ENCODE measurements around the gene CELA3B. TPM values are rescaled to one million over a fixed set of nuclear protein-coding genes. Genes with fewer than 3 reads are reported as not detected.
A peak's percentile ranks its signal among the peaks of the same experiment; 100 is the strongest.
"Not testable (repeated sequence)": the region's sequence is repeated elsewhere in the genome, so short reads cannot be mapped to it uniquely, and the experiment has no call there.

CELA3B gene
- total and polyA plus RNA-seq, 2 donors (not counting 1 experiment from before 2014, with no cell fraction given): not detected

GRCh38 chr1:21941370-21941769, 35.5 kb upstream of the CELA3B start:
- Histone ChIP-seq H4K20me1 (ENCODE audit: control insufficient read depth, extremely low read depth, insufficient read depth, low read length) (no peaks in the 10 kb centered on the region), H3K79me2 (ENCODE audit: control insufficient read depth, insufficient read depth, low read length) (peaks cover 4% of the 10 kb centered on the region), H3K4me1 (ENCODE audit: control insufficient read depth, extremely low read depth, insufficient read depth, low read length) (peaks cover 18% of the 10 kb centered on the region), H3K9ac (ENCODE audit: insufficient read depth, low read length) (no peak overlapping the region), H3K27me3 (ENCODE audit: control insufficient read depth, insufficient read depth, low read length) (no peaks in the 10 kb centered on the region), H3K36me3 (ENCODE audit: control insufficient read depth, insufficient read depth, low read length) (no peaks in the 10 kb centered on the region), H2AFZ (ENCODE audit: low read length) (no peak overlapping the region), H3K27ac (ENCODE audit: insufficient read depth, low read length) (no peak overlapping the region), H3K9me3 (ENCODE audit: control insufficient read depth, insufficient read depth, low read depth, low read length) (no peaks in the 10 kb centered on the region), H3K4me3 (replicated peaks in 1 of 4; ENCODE audit: control extremely low read depth in 1 of 4, insufficient read depth in 1 of 4, low read depth in 3 of 4, low read length in 4 of 4) (no peak overlapping the region), H3K4me2 (ENCODE audit: extremely low read depth, insufficient read depth, low read length) (no peak overlapping the region)
- DNase-seq (ENCODE audit: low read depth in 2 of 2): no peak
- TF ChIP-seq, protein P1, sequence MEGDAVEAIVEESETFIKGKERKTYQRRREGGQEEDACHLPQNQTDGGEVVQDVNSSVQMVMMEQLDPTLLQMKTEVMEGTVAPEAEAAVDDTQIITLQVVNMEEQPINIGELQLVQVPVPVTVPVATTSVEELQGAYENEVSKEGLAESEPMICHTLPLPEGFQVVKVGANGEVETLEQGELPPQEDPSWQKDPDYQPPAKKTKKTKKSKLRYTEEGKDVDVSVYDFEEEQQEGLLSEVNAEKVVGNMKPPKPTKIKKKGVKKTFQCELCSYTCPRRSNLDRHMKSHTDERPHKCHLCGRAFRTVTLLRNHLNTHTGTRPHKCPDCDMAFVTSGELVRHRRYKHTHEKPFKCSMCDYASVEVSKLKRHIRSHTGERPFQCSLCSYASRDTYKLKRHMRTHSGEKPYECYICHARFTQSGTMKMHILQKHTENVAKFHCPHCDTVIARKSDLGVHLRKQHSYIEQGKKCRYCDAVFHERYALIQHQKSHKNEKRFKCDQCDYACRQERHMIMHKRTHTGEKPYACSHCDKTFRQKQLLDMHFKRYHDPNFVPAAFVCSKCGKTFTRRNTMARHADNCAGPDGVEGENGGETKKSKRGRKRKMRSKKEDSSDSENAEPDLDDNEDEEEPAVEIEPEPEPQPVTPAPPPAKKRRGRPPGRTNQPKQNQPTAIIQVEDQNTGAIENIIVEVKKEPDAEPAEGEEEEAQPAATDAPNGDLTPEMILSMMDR (conservative IDR thresholded peaks at IDR 0.05 in 1 of 2, IDR thresholded peaks at IDR 0.05 in 1 of 2; ENCODE audit: low read depth in 1 of 2, low read length in 2 of 2): no peak

GRCh38 chr1:21942464-21942863, 34.4 kb upstream of the CELA3B start:
- Histone ChIP-seq H4K20me1 (ENCODE audit: control insufficient read depth, extremely low read depth, insufficient read depth, low read length) (no peaks in the 10 kb centered on the region), H3K36me3 (ENCODE audit: control insufficient read depth, insufficient read depth, low read length) (no peaks in the 10 kb centered on the region), H3K9ac (ENCODE audit: insufficient read depth, low read length) (no peak overlapping the region), H3K4me2 (ENCODE audit: extremely low read depth, insufficient read depth, low read length) (no peak overlapping the region), H3K27ac (ENCODE audit: insufficient read depth, low read length) (no peak overlapping the region), H3K4me1 (ENCODE audit: control insufficient read depth, extremely low read depth, insufficient read depth, low read length) (peaks cover 18% of the 10 kb centered on the region), H3K9me3 (ENCODE audit: control insufficient read depth, insufficient read depth, low read depth, low read length) (no peaks in the 10 kb centered on the region), H2AFZ (ENCODE audit: low read length) (no peak overlapping the region), H3K4me3 (replicated peaks in 1 of 4; ENCODE audit: control extremely low read depth in 1 of 4, insufficient read depth in 1 of 4, low read depth in 3 of 4, low read length in 4 of 4) (no peak overlapping the region), H3K79me2 (ENCODE audit: control insufficient read depth, insufficient read depth, low read length) (no peaks in the 10 kb centered on the region), H3K27me3 (ENCODE audit: control insufficient read depth, insufficient read depth, low read length) (no peaks in the 10 kb centered on the region)
- DNase-seq (ENCODE audit: low read depth in 2 of 2): no peak
- TF ChIP-seq, protein P1 (conservative IDR thresholded peaks at IDR 0.05 in 1 of 2, IDR thresholded peaks at IDR 0.05 in 1 of 2; ENCODE audit: low read depth in 1 of 2, low read length in 2 of 2): no peak
- TF ChIP-seq EZH2 (IDR thresholded peaks at IDR 0.05; ENCODE audit: low read length, missing control alignments): no peak

GRCh38 chr1:21942959-21943640, 33.7 kb upstream of the CELA3B start:
- not testable (repeated sequence) for H3K9me3 ChIP-seq (ENCODE audit: control insufficient read depth, insufficient read depth, low read depth, low read length); H3K9ac ChIP-seq (ENCODE audit: insufficient read depth, low read length); H3K27ac ChIP-seq (ENCODE audit: insufficient read depth, low read length); H3K79me2 ChIP-seq (ENCODE audit: control insufficient read depth, insufficient read depth, low read length); H3K4me3 ChIP-seq (replicated peaks in 1 of 4; ENCODE audit: control extremely low read depth in 1 of 4, insufficient read depth in 1 of 4, low read depth in 3 of 4, low read length in 4 of 4); H3K36me3 ChIP-seq (ENCODE audit: control insufficient read depth, insufficient read depth, low read length); H2AFZ ChIP-seq (ENCODE audit: low read length); H4K20me1 ChIP-seq (ENCODE audit: control insufficient read depth, extremely low read depth, insufficient read depth, low read length); H3K4me2 ChIP-seq (ENCODE audit: extremely low read depth, insufficient read depth, low read length); H3K27me3 ChIP-seq (ENCODE audit: control insufficient read depth, insufficient read depth, low read length)
- peak; percentile 61 to 88 for DNase-seq (ENCODE audit: low read depth in 2 of 2)
- peaks cover 14% of the 10 kb centered on the region for H3K4me1 ChIP-seq (ENCODE audit: control insufficient read depth, extremely low read depth, insufficient read depth, low read length)
